H9 (cell line): ENCODE data around the gene RIMBP2. TPM values are rescaled to one million over a fixed set of nuclear protein-coding genes. Genes with fewer than 3 reads are reported as not detected.

Experiments used
- DNase-seq: peaks from one replicate; pipeline ENCODE4 v3.0.0-alpha.2; 2017
- H2AFZ ChIP-seq: one replicate; pipeline ENCODE4 v1.6.1; 2013; ENCODE audit warnings: mild to moderate bottlenecking, low read length, control low read depth, moderate library complexity
- H2AK5ac ChIP-seq: 2 replicates; pipeline ENCODE4 v1.6.1; 2013; ENCODE audit warnings: low read length, control low read depth, mixed read lengths; ENCODE audit not compliant: insufficient read length
- H2BK120ac ChIP-seq: one replicate; pipeline ENCODE4 v1.6.1; 2013; ENCODE audit warnings: low read depth, mild to moderate bottlenecking, low read length, control low read depth, inconsistent platforms; ENCODE audit not compliant: poor library complexity, severe bottlenecking
- H2BK12ac ChIP-seq: 2 replicates; pipeline ENCODE4 v1.6.1; 2013; ENCODE audit warnings: low read length, control low read depth, mixed read lengths, low read depth; ENCODE audit not compliant: insufficient read length
- H2BK15ac ChIP-seq: 2 replicates; pipeline ENCODE4 v1.6.1; 2013; ENCODE audit warnings: low read depth, low read length, control low read depth
- H2BK20ac ChIP-seq: one replicate; pipeline ENCODE4 v1.6.1; 2013; ENCODE audit warnings: low read depth, mild to moderate bottlenecking, low read length, control low read depth, inconsistent platforms; ENCODE audit not compliant: poor library complexity, severe bottlenecking
- H2BK5ac ChIP-seq: 2 replicates; pipeline ENCODE4 v1.6.1; 2013; ENCODE audit warnings: low read length, control low read depth, mixed read lengths; ENCODE audit not compliant: insufficient read length
- H3K14ac ChIP-seq: 2 replicates; pipeline ENCODE4 v1.6.1; 2013; ENCODE audit warnings: low read length, control low read depth; ENCODE audit not compliant: insufficient read depth
- H3K18ac ChIP-seq: 2 replicates; pipeline ENCODE4 v1.6.1; 2013; ENCODE audit warnings: low read depth, mild to moderate bottlenecking, mixed read lengths, low read length, control low read depth; ENCODE audit not compliant: insufficient read length
- H3K23ac ChIP-seq: 2 replicates; pipeline ENCODE4 v1.6.1; 2013; ENCODE audit warnings: low read length, control low read depth, mixed read lengths, low read depth; ENCODE audit not compliant: insufficient read length
- H3K23me2 ChIP-seq: 2 replicates; pipeline ENCODE4 v1.6.1; 2013; ENCODE audit warnings: low read depth, mild to moderate bottlenecking, mixed read lengths, low read length, control low read depth; ENCODE audit not compliant: insufficient read length, poor library complexity, severe bottlenecking
- H3K27ac ChIP-seq: 2 replicates; pipeline ENCODE4 v1.5.1; 2013; ENCODE audit warnings: low read length, control low read depth, mixed read lengths, low read depth; ENCODE audit not compliant: insufficient read length
- H3K27me3 ChIP-seq: 2 replicates; pipeline ENCODE4 v1.6.1; 2013; ENCODE audit warnings: low read length, control low read depth, inconsistent platforms; ENCODE audit not compliant: insufficient read depth
- H3K4ac ChIP-seq: 2 replicates; pipeline ENCODE4 v1.6.1; 2013; ENCODE audit warnings: low read depth, mild to moderate bottlenecking, control low read depth, inconsistent platforms, low read length, moderate library complexity
- H3K4me1 ChIP-seq: 2 replicates; pipeline ENCODE4 v1.6.1; 2013; ENCODE audit warnings: low read length, control low read depth, inconsistent platforms; ENCODE audit not compliant: insufficient read depth
- H3K4me2 ChIP-seq: 2 replicates; pipeline ENCODE4 v1.6.1; 2013; ENCODE audit warnings: low read length, control low read depth, mixed read lengths; ENCODE audit not compliant: insufficient read length, insufficient read depth
- H3K56ac ChIP-seq: 2 replicates; pipeline ENCODE4 v1.6.1; 2013; ENCODE audit warnings: low read depth, mild to moderate bottlenecking, mixed read lengths, low read length, control low read depth; ENCODE audit not compliant: insufficient read length
- H3K79me1 ChIP-seq: 2 replicates; pipeline ENCODE4 v1.6.1; 2013; ENCODE audit warnings: low read depth, mild to moderate bottlenecking, moderate library complexity, low read length, control low read depth, inconsistent platforms; ENCODE audit not compliant: insufficient read depth, poor library complexity, severe bottlenecking
- H3K79me2 ChIP-seq: 2 replicates; pipeline ENCODE4 v1.6.1; 2013; ENCODE audit warnings: low read length, control low read depth, inconsistent platforms; ENCODE audit not compliant: insufficient read depth
- H3K9ac ChIP-seq: 2 replicates; pipeline ENCODE4 v1.6.1; 2013; ENCODE audit warnings: low read length, control low read depth, mixed read lengths; ENCODE audit not compliant: insufficient read length; ENCODE audit errors: extremely low read depth
- H3K9me3 ChIP-seq: one replicate; pipeline ENCODE4 v1.6.1; 2013; ENCODE audit warnings: low read depth, low read length, inconsistent platforms; ENCODE audit not compliant: control insufficient read depth
- H3T11ph ChIP-seq: one replicate; pipeline ENCODE4 v1.6.1; 2013; ENCODE audit warnings: mild to moderate bottlenecking, low read length, control low read depth, inconsistent platforms
- H4K20me1 ChIP-seq: one replicate; pipeline ENCODE4 v1.6.1; 2013; ENCODE audit not compliant: control insufficient read depth, insufficient read length, insufficient read depth
- H4K5ac ChIP-seq: 2 replicates; pipeline ENCODE4 v1.6.1; 2013; ENCODE audit warnings: low read depth, mild to moderate bottlenecking, mixed read lengths, low read length, control low read depth; ENCODE audit not compliant: insufficient read length
- H4K8ac ChIP-seq: replicated peaks from 2 replicates; pipeline ENCODE4 v1.6.1; 2013; ENCODE audit warnings: low read length, control low read depth, mixed read lengths, low read depth; ENCODE audit not compliant: insufficient read length
- H4K91ac ChIP-seq: 2 replicates; pipeline ENCODE4 v1.6.1; 2013; ENCODE audit warnings: low read depth, mild to moderate bottlenecking, moderate library complexity, mixed read lengths, low read length, control low read depth; ENCODE audit not compliant: insufficient read length
- H3K27ac Mint-ChIP-seq, 3 experiments: 2 replicates in 2 of 3; 3 replicates in 1 of 3; pipeline ENCODE4 v1.8.0; 2020 to 2021; ENCODE audit warnings: mixed read lengths in 3 of 3, mild to moderate bottlenecking in 1 of 3, moderate library complexity in 1 of 3
- H3K27me3 Mint-ChIP-seq: 2 replicates; pipeline ENCODE4 v1.8.0; 2021; ENCODE audit warnings: low read depth, mild to moderate bottlenecking, moderate library complexity, mixed read lengths
- H3K36me3 Mint-ChIP-seq, 3 experiments: 2 replicates in 2 of 3; 3 replicates in 1 of 3; pipeline ENCODE4 v1.8.0; 2020 to 2021; ENCODE audit warnings: low read depth in 3 of 3, mixed read lengths in 3 of 3; ENCODE audit not compliant: insufficient read depth in 1 of 3
- H3K4me1 Mint-ChIP-seq, 2 experiments: 2 replicates each; pipeline ENCODE4 v1.8.0; 2020; ENCODE audit warnings: mixed read lengths in 2 of 2
- H3K4me3 Mint-ChIP-seq, 2 experiments: 2 replicates in 1 of 2; 3 replicates in 1 of 2; pipeline ENCODE4 v1.8.0; 2020 to 2021; ENCODE audit warnings: mild to moderate bottlenecking in 2 of 2, mixed read lengths in 2 of 2, moderate library complexity in 1 of 2
- H3K9me3 Mint-ChIP-seq, 2 experiments: 2 replicates in 1 of 2; 3 replicates in 1 of 2; pipeline ENCODE4 v1.8.0; 2020; ENCODE audit warnings: mild to moderate bottlenecking in 2 of 2, mixed read lengths in 2 of 2, moderate library complexity in 1 of 2
- WGBS: extraction: QIAGEN DNeasy Blood & Tissue Kit; methylation state at CpG from one replicate; pipeline ENCODE4 v1.1.7; 2013; ENCODE audit warnings: missing lambda C conversion rate, low lambda C conversion rate, mixed read lengths; ENCODE audit not compliant: insufficient read length; ENCODE audit errors: extremely low coverage; 5-methylcytosine and 5-hydroxymethylcytosine counted together
- total RNA-seq: library from RNA; stranded (reverse); gene quantifications from 2 replicates; pipeline ENCODE4 v1.2.1, GENCODE V29; 2021
- TF ChIP-seq, protein P1 (sequence below): fragments of 200-600 bp; sonication (generic); conservative IDR thresholded peaks from 3 replicates; pipeline ENCODE4 v1.8.0; 2021; ENCODE audit warnings: antibody characterized with exemption, mild to moderate bottlenecking

The RIMBP2 gene
- total RNA-seq, 1 experiment from 2014 or later, result 0.70 TPM

DNA sequence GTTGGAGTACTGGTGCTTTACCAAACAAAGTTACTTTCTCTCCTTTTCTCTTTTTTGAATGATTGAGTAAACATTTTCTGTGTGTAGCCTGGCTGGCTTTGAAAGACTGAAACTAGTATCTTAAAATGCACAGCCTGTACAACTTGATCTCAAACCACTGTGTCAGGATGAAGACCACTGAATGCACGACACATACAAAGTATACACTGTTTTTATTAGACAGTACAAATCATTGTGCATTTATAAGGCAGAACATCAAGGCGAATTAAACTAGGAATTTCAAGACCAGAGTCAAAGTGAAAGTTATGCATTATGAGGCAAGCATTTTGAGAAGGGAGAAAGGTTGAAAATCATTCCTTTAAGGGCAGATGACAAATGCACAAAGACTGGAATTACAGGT is 319.4 kb downstream of the RIMBP2 start:
- no CpG with 5 or more reads among the region's 2 CpGs for WGBS
- no peaks in the 10 kb centered on the region for H3K23me2 ChIP-seq
- no peaks in the 10 kb centered on the region for H4K20me1 ChIP-seq
- no peak overlapping the region for H2BK20ac ChIP-seq
- no peak overlapping the region for H3K18ac ChIP-seq
- H3K27me3 ChIP-seq, result no peaks in the 10 kb centered on the region
- no peak overlapping the region for H3K4ac ChIP-seq
- H2AFZ ChIP-seq, result no peak overlapping the region
- H3K4me1 ChIP-seq, result no peaks in the 10 kb centered on the region
- H2BK5ac ChIP-seq, result no peak overlapping the region
- H3K79me1 ChIP-seq, result no peaks in the 10 kb centered on the region
- no peak overlapping the region for H3K4me3 Mint-ChIP-seq
- no peak overlapping the region for H2BK12ac ChIP-seq
- no peak overlapping the region for H3K23ac ChIP-seq
- no peak overlapping the region for H3K4me2 ChIP-seq
- H3K36me3 Mint-ChIP-seq, result peaks cover 0 to 5% (median 0%) of the 10 kb centered on the region in 3 experiments; a peak in 2 of 7 replicates
- H2AK5ac ChIP-seq, result no peak overlapping the region
- TF ChIP-seq, protein P1, sequence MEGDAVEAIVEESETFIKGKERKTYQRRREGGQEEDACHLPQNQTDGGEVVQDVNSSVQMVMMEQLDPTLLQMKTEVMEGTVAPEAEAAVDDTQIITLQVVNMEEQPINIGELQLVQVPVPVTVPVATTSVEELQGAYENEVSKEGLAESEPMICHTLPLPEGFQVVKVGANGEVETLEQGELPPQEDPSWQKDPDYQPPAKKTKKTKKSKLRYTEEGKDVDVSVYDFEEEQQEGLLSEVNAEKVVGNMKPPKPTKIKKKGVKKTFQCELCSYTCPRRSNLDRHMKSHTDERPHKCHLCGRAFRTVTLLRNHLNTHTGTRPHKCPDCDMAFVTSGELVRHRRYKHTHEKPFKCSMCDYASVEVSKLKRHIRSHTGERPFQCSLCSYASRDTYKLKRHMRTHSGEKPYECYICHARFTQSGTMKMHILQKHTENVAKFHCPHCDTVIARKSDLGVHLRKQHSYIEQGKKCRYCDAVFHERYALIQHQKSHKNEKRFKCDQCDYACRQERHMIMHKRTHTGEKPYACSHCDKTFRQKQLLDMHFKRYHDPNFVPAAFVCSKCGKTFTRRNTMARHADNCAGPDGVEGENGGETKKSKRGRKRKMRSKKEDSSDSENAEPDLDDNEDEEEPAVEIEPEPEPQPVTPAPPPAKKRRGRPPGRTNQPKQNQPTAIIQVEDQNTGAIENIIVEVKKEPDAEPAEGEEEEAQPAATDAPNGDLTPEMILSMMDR, result no peak
- DNase-seq, result no peak
- peaks cover 6 to 8% of the 10 kb centered on the region in 2 experiments; a peak in 3 of 5 replicates for H3K9me3 Mint-ChIP-seq
- H3K79me2 ChIP-seq, result no peaks in the 10 kb centered on the region
- no peak overlapping the region for H2BK15ac ChIP-seq
- no peak overlapping the region for H4K8ac ChIP-seq
- H3K9ac ChIP-seq, result no peak overlapping the region
- no peak overlapping the region for H3T11ph ChIP-seq
- no peak overlapping the region for H4K5ac ChIP-seq
- no peak overlapping the region for H4K91ac ChIP-seq
- H3K27me3 Mint-ChIP-seq, result peaks cover 7% of the 10 kb centered on the region
- peaks cover 6% of the 10 kb centered on the region in 2 experiments for H3K4me1 Mint-ChIP-seq
- H3K27ac ChIP-seq, result no peak overlapping the region
- H2BK120ac ChIP-seq, result no peak overlapping the region
- H3K27ac Mint-ChIP-seq, result no peak overlapping the region
- no peak overlapping the region for H3K56ac ChIP-seq
- no peaks in the 10 kb centered on the region for H3K9me3 ChIP-seq
- no peak overlapping the region for H3K14ac ChIP-seq
